ENCODE measurements around the gene RENBP. TPM values are rescaled to one million over a fixed set of nuclear protein-coding genes. Genes with fewer than 3 reads are reported as not detected.

Gene RENBP
- total RNA-seq, 1 donor from 2014 or later: 2.5 TPM

DNA sequence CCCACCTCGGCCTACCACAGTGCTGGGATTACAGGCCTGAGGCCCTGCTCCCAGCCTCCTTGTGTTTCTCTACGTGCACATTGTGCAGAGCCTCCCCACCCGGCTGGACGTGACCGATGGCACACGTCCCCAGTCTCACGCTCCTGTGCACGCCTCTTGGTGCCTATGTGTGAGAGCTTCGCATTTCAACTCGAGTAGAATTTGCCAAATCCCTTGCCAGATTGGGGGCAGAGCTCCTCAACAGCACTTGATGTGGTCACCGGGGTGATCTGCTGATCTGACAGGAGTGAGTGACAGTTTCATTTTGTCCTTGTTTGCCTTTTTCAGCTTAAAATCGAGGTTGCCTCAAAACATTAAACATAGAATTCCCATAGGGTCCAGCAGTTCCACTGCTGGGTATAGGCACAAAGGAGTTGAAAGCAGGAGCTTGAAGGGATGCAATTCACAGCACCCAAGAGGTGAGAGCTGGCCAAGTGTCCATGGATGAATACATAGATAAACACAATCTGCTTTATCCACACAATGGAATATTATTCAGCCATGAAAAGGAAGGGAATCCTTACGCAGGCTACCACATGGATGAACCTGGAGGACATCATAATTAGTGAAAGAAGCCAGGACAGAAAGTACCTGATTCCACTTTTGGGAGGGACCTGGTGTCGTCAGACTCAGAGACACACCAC lies 45.7 kb upstream of the RENBP start:
- Mint-ChIP-seq H3K9me3 (ENCODE audit: low read depth) (no peaks in the 10 kb centered on the region), H3K4me1 (ENCODE audit: low read depth) (no peaks in the 10 kb centered on the region), H3K27me3 (no peaks in the 10 kb centered on the region), H3K4me3 (ENCODE audit: low read depth) (no peak overlapping the region), H3K36me3 (ENCODE audit: insufficient read depth) (peaks cover 2% of the 10 kb centered on the region), H3K27ac (no peak overlapping the region)
- TF ChIP-seq, protein P1, sequence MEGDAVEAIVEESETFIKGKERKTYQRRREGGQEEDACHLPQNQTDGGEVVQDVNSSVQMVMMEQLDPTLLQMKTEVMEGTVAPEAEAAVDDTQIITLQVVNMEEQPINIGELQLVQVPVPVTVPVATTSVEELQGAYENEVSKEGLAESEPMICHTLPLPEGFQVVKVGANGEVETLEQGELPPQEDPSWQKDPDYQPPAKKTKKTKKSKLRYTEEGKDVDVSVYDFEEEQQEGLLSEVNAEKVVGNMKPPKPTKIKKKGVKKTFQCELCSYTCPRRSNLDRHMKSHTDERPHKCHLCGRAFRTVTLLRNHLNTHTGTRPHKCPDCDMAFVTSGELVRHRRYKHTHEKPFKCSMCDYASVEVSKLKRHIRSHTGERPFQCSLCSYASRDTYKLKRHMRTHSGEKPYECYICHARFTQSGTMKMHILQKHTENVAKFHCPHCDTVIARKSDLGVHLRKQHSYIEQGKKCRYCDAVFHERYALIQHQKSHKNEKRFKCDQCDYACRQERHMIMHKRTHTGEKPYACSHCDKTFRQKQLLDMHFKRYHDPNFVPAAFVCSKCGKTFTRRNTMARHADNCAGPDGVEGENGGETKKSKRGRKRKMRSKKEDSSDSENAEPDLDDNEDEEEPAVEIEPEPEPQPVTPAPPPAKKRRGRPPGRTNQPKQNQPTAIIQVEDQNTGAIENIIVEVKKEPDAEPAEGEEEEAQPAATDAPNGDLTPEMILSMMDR (IDR thresholded peaks at IDR 0.05; ENCODE audit: unreplicated experiment): no peak
- no peak for DNase-seq (ENCODE audit: low spot score, unreplicated experiment)

DNA sequence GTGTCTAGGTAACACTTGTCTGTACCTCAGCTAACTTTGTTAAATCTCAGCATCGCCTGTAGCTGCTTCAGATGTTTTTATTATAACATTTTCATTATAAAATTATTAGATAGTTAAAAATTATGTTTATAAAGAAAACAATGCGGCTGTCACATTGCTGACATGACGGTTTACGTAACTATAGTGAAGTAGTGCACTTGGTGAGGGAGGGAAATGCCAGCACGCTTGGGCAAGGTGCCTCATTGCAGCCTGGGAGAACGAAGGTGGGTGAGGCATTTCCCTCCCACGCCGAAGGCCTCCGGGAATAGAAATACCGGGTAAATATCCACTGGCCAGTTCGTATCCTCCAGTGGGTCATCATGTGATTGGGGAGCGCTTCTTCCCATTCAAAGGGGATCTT lies 44.0 kb upstream of the RENBP start:
- H3K36me3 Mint-ChIP-seq (ENCODE audit: insufficient read depth): peaks cover 2% of the 10 kb centered on the region
- TF ChIP-seq, protein P1 (IDR thresholded peaks at IDR 0.05; ENCODE audit: unreplicated experiment): no peak
- H3K27ac Mint-ChIP-seq: no peak overlapping the region
- H3K4me1 Mint-ChIP-seq (ENCODE audit: low read depth): no peaks in the 10 kb centered on the region
- no peaks in the 10 kb centered on the region for H3K27me3 Mint-ChIP-seq
- DNase-seq (ENCODE audit: low spot score, unreplicated experiment): no peak
- no peak overlapping the region for H3K4me3 Mint-ChIP-seq (ENCODE audit: low read depth)
- no peaks in the 10 kb centered on the region for H3K9me3 Mint-ChIP-seq (ENCODE audit: low read depth)

DNA sequence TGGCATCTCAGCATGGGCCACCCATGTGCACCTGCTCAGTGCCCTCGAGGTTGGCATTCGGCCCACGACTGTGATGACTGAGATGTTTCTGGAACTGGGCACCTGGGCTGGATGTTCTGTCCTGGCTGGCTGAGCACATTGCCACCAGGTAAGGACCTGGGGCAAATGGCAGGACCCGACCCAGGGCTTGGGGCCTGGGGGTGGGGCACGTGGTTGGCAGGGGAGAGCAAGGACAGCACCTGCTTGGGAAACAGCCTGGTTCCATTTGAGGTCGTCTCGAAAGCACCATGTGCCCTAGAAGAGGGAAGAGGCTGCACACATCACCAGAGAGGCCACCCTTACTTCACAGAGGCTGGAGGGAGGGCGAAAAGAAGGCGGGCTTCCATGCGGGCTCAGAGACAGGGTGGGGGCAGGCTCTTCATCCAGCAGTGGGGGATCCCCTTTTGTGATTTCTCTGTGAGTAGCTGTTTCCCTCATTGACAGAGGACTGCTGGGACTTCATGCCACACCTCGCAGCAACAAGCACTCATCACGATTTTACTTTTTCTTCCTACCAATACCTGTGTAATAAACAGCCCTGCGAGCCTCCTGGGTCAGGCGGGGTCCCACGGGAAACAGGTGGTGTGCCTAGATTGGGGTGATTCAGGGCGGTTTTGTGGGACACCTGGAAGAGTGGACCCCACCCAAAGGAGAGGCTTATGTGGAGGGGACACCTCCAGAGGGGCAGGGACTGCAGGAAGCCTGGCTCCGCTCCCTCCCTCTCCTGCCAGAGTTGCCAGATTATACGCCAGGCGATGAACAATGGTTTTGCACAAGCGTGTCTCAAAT lies 40.1 kb upstream of the RENBP start:
- TF ChIP-seq, protein P1 (IDR thresholded peaks at IDR 0.05; ENCODE audit: unreplicated experiment): no peak
- Mint-ChIP-seq H3K4me3 (ENCODE audit: low read depth) (no peak overlapping the region), H3K27ac (no peak overlapping the region), H3K36me3 (ENCODE audit: insufficient read depth) (peaks cover 12% of the 10 kb centered on the region), H3K4me1 (ENCODE audit: low read depth) (no peaks in the 10 kb centered on the region), H3K9me3 (ENCODE audit: low read depth) (no peaks in the 10 kb centered on the region), H3K27me3 (no peaks in the 10 kb centered on the region)
- DNase-seq (ENCODE audit: low spot score, unreplicated experiment): no peak

DNA sequence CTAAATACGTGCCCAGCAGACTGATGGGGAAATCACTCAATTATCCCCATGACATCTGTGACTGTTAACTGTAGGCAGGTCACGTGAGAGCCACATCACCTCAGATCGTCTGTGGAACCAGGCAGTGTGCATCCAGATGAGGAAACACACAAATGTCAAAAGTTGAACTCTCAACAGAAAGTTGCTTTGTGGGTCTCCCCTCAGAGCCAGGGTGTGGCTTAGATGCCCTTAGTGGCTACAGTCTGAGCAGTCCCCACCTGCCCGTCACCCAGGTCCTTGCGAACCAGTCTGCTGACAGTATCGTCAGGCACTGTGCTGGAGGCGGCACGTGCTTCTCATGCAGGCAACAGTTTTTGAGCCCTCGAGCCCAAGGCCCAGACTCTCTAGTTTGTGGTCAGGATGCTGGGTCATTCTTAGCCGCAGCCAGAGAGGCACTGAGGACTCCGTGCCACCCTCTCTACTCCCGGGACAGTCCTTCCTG lies 38.9 kb upstream of the RENBP start:
- Mint-ChIP-seq H3K9me3 (ENCODE audit: low read depth) (no peaks in the 10 kb centered on the region), H3K4me1 (ENCODE audit: low read depth) (no peaks in the 10 kb centered on the region), H3K27ac (no peak overlapping the region), H3K27me3 (no peaks in the 10 kb centered on the region), H3K36me3 (ENCODE audit: insufficient read depth) (peaks cover 12% of the 10 kb centered on the region), H3K4me3 (ENCODE audit: low read depth) (no peak overlapping the region)
- TF ChIP-seq, protein P1 (IDR thresholded peaks at IDR 0.05; ENCODE audit: unreplicated experiment): no peak
- DNase-seq (ENCODE audit: low spot score, unreplicated experiment): no peak

DNA sequence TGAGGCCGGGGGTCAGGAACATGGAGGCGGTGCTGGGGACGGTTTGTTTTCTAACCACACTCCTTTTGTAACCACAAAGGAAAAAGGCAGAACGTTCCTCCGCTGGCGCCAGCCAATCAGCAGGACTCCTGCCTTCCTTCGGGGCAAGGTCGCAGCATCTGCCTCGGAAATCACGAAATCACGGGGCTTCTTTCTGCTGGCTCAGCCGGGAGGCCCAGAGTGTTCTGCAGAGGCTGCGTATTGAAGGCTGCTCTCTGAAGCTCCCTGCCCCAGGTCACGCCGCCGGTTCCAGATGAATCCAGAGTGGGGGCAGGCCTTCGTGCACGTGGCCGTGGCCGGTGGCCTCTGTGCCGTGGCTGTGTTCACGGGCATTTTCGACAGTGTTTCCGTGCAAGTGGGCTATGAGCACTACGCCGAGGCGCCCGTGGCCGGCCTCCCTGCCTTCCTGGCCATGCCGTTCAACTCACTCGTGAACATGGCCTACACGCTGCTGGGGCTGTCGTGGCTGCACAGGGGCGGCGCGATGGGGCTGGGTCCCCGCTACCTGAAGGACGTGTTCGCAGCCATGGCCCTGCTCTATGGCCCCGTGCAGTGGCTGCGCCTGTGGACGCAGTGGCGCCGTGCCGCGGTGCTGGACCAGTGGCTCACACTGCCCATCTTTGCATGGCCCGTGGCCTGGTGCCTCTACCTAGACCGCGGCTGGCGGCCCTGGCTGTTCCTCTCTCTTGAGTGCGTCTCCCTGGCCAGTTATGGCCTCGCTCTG lies 37.5 kb upstream of the RENBP start:
- H3K36me3 Mint-ChIP-seq (ENCODE audit: insufficient read depth): peaks cover 12% of the 10 kb centered on the region
- no peak overlapping the region for H3K4me3 Mint-ChIP-seq (ENCODE audit: low read depth)
- no peaks in the 10 kb centered on the region for H3K4me1 Mint-ChIP-seq (ENCODE audit: low read depth)
- H3K9me3 Mint-ChIP-seq (ENCODE audit: low read depth): no peaks in the 10 kb centered on the region
- DNase-seq (ENCODE audit: low spot score, unreplicated experiment): no peak
- TF ChIP-seq, protein P1 (IDR thresholded peaks at IDR 0.05; ENCODE audit: unreplicated experiment): no peak
- no peaks in the 10 kb centered on the region for H3K27me3 Mint-ChIP-seq
- no peak overlapping the region for H3K27ac Mint-ChIP-seq

All from progenitor cell of endocrine pancreas (in vitro differentiated cells).